Muscle of leg (tissue), 11 donors: ENCODE measurements around the gene CACNA1H. TPM values are rescaled to one million over a fixed set of nuclear protein-coding genes. Genes with fewer than 3 reads are reported as not detected.

Source experiments
- DNase-seq: peaks from one replicate; pipeline ENCODE4 v3.0.0; 2013
- H3K27ac ChIP-seq: one replicate; pipeline ENCODE4 v1.5.1; 2013; ENCODE audit warnings: mild to moderate bottlenecking, low read length, control low read depth
- H3K27me3 ChIP-seq: one replicate; pipeline ENCODE4 v1.6.1; 2013; ENCODE audit warnings: low read length; ENCODE audit not compliant: control insufficient read depth, insufficient read depth
- H3K36me3 ChIP-seq: one replicate; pipeline ENCODE4 v1.6.1; 2013; ENCODE audit warnings: low read length; ENCODE audit not compliant: control insufficient read depth, insufficient read depth
- H3K4me1 ChIP-seq: one replicate; pipeline ENCODE4 v1.6.1; 2013; ENCODE audit warnings: low read length; ENCODE audit not compliant: control insufficient read depth, insufficient read depth
- H3K4me3 ChIP-seq: one replicate; pipeline ENCODE4 v1.5.1; 2013; ENCODE audit warnings: low read length, control low read depth
- H3K9me3 ChIP-seq: replicated peaks from 2 replicates; pipeline ENCODE4 v1.6.1; 2013; ENCODE audit warnings: low read depth, low read length; ENCODE audit not compliant: control insufficient read depth
- WGBS: methylation state at CpG from one replicate; pipeline ENCODE4 v1.1.5; 2013; ENCODE audit warnings: missing lambda C conversion rate; ENCODE audit not compliant: insufficient coverage; 5-methylcytosine and 5-hydroxymethylcytosine counted together
- polyA plus RNA-seq, 8 donors: library from polyadenylated mRNA; unstranded; fragments of 120-200 nt; gene quantifications; one replicate each; pipeline versions ENCODE4 v1.2.1 to v1.2.3, GENCODE V29; 2013; ENCODE audit warnings: inconsistent platforms in 1 of 8, low replicate concordance in 1 of 8; ENCODE audit not compliant: insufficient read length in 8 of 8, insufficient read depth in 1 of 8
- total RNA-seq: library from RNA; stranded (reverse); fragments of 120-200 nt; gene quantifications from one replicate; pipeline ENCODE4 v1.2.4, GENCODE V29; 2013

Gene CACNA1H
- total and polyA plus RNA-seq, 9 donors: 20.7 to 56.0 (median 39.5) TPM

DNA sequence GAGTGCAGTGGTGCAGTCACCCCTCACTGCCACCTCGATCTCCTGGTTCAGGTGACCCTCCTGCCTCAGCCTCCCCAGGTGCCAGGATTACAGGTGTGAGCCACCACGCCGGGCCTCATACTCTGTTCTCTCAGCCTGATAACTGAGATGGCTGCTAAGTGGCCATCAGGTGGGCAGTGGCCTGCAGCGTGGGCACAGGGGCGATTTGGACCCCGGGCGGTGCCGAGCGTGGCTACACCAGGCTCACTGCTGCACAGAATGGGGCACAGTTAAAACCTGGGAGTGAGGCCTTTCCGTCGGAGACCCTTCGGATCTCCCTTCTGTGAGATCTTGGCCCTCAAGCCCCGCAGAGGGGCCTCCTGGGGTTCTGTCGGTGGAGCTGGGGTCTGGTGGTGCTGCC is 11.5 kb downstream of the CACNA1H start:
- Histone ChIP-seq H3K27ac (no peak overlapping the region), H3K9me3 (no peaks in the 10 kb centered on the region), H3K36me3 (no peaks in the 10 kb centered on the region), H3K4me3 (no peak overlapping the region), H3K27me3 (peaks cover 11% of the 10 kb centered on the region), H3K4me1 (peaks cover 48% of the 10 kb centered on the region)
- DNase-seq: no peak
- 84% methylated on average over 14 of the region's 14 CpGs for WGBS

DNA sequence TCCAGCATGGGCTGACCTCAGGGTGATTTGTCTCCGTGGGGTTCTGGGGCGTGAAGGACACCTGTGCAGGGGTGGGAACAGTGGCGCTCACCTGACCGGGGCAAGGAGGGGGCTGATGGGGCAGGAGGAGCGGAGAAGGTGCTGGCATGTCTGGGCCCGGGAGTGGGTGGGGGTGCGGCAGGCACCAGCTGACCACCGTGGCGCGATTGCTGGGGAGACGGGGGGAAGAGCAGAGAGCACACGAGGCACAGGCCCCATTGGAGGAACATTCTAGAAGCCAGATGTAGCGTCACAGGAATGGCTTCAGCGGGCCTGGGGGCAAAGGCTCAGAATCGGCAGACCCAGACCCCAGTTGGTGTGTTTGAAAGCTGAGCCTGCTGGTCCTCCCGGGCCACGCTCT is 12.1 kb downstream of the CACNA1H start:
- no peaks in the 10 kb centered on the region for H3K9me3 ChIP-seq
- H3K4me3 ChIP-seq: no peak overlapping the region
- H3K27ac ChIP-seq: no peak overlapping the region
- H3K4me1 ChIP-seq: peaks cover 48% of the 10 kb centered on the region
- 81% methylated on average over 17 of the region's 17 CpGs for WGBS
- H3K36me3 ChIP-seq: no peaks in the 10 kb centered on the region
- H3K27me3 ChIP-seq: peaks cover 5% of the 10 kb centered on the region
- no peak for DNase-seq

DNA sequence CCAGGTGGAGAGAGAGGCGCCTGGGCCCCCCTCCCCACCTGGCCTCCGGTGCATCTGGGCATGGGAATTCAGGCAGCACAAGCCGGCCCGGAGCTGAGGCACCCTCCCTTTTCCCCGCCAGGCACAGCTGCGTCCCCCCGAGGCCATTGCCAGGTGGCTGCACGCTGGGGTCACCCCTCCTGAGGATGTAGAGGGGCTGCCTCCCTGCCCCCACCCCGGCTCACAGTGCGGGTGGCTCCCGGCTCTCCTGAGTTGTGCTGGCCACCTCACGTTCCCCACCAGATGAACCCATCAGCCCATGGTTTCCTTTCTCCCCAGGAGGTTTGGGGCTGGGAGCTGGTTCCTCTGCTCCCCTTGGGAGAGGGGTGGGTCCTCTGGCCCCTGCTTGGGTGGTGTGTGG is 12.6 kb downstream of the CACNA1H start:
- H3K27me3 ChIP-seq: peaks cover 4% of the 10 kb centered on the region
- H3K36me3 ChIP-seq: no peaks in the 10 kb centered on the region
- peaks cover 48% of the 10 kb centered on the region for H3K4me1 ChIP-seq
- H3K4me3 ChIP-seq: no peak overlapping the region
- H3K9me3 ChIP-seq: no peaks in the 10 kb centered on the region
- H3K27ac ChIP-seq: no peak overlapping the region
- DNase-seq: no peak
- WGBS: 55% methylated on average over 9 of the region's 12 CpGs

GRCh38 chr16:1167276-1168107 is 14.6 kb downstream of the CACNA1H start:
- Histone ChIP-seq H3K9me3 (no peaks in the 10 kb centered on the region), H3K27me3 (no peaks in the 10 kb centered on the region), H3K4me1 (peaks cover 37% of the 10 kb centered on the region), H3K4me3 (no peak overlapping the region), H3K36me3 (no peaks in the 10 kb centered on the region), H3K27ac (no peak overlapping the region)
- no peak for DNase-seq
- 51% methylated on average over 32 of the region's 52 CpGs for WGBS

DNA sequence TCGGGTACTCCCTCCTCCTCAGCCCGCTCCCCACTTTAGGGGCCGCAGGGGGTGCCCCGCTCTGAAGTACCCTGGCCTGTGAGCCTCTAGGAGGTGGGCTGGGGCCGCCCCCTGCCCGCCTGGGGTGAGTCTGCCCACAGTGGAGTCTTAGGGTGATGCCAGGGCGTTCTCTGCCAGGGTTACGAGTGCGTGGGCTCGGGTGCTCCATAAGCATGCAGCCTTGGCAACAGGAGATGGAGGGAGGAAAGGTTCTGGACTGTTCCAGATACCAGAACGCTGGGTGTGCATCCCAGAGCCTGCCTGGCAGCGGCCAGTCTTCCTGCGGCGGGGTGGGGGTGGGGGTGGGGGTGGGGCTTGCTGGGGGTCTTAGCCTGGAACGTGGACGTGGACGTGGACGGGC is 15.9 kb downstream of the CACNA1H start:
- DNase-seq: no peak
- no peaks in the 10 kb centered on the region for H3K27me3 ChIP-seq
- 80% methylated on average over 8 of the region's 18 CpGs for WGBS
- H3K4me1 ChIP-seq: peaks cover 35% of the 10 kb centered on the region
- no peak overlapping the region for H3K4me3 ChIP-seq
- H3K9me3 ChIP-seq: no peaks in the 10 kb centered on the region
- H3K36me3 ChIP-seq: no peaks in the 10 kb centered on the region
- H3K27ac ChIP-seq: no peak overlapping the region

- H3K9me3 ChIP-seq: no peaks in the 10 kb centered on the region
- H3K27ac ChIP-seq: no peak overlapping the region
- 49% methylated on average over 40 of the region's 45 CpGs for WGBS
- no peaks in the 10 kb centered on the region for H3K27me3 ChIP-seq
- no peak overlapping the region for H3K4me3 ChIP-seq
- no peak for DNase-seq
- H3K36me3 ChIP-seq: no peaks in the 10 kb centered on the region
- peaks cover 38% of the 10 kb centered on the region for H3K4me1 ChIP-seq
Observed at GRCh38 chr16:1169285-1170075, 16.6 kb downstream of the CACNA1H start.

GRCh38 chr16:1170076-1170418 is 17.1 kb downstream of the CACNA1H start:
- no peaks in the 10 kb centered on the region for H3K9me3 ChIP-seq
- no peaks in the 10 kb centered on the region for H3K27me3 ChIP-seq

DNA sequence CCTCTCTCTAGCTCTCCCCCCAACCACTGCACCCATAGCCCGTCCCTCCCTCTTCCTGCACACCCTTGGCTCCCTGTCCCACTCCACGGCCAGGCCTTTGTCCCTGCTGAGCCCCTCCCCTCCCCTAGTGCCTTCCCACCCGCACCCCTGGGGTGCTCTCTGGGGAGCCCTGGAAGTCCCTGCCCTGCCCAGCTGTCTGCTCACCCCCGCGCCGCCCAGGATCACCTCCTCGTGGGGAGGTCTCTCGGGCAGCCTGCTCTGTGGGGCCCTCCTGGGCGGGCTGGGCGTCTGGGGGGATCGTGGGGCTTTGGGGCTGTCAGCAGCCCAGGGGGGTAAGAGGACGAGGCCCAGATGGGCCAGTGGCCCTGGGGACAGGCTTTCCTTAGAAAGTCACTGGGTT is 18.1 kb downstream of the CACNA1H start:
- H3K9me3 ChIP-seq: no peaks in the 10 kb centered on the region
- no peak for DNase-seq
- H3K4me1 ChIP-seq: peaks cover 38% of the 10 kb centered on the region
- no peaks in the 10 kb centered on the region for H3K27me3 ChIP-seq
- 71% methylated on average over 7 of the region's 12 CpGs for WGBS
- no peaks in the 10 kb centered on the region for H3K36me3 ChIP-seq
- H3K27ac ChIP-seq: no peak overlapping the region
- no peak overlapping the region for H3K4me3 ChIP-seq

More at GRCh38 chr16:1170076-1170418, 17.1 kb downstream of the CACNA1H start:
- DNase-seq: no peak
- H3K4me1 ChIP-seq: peaks cover 38% of the 10 kb centered on the region
- no peak overlapping the region for H3K27ac ChIP-seq
- no peak overlapping the region for H3K4me3 ChIP-seq
- WGBS: 52% methylated on average over 9 of the region's 13 CpGs
- H3K36me3 ChIP-seq: no peaks in the 10 kb centered on the region

DNA sequence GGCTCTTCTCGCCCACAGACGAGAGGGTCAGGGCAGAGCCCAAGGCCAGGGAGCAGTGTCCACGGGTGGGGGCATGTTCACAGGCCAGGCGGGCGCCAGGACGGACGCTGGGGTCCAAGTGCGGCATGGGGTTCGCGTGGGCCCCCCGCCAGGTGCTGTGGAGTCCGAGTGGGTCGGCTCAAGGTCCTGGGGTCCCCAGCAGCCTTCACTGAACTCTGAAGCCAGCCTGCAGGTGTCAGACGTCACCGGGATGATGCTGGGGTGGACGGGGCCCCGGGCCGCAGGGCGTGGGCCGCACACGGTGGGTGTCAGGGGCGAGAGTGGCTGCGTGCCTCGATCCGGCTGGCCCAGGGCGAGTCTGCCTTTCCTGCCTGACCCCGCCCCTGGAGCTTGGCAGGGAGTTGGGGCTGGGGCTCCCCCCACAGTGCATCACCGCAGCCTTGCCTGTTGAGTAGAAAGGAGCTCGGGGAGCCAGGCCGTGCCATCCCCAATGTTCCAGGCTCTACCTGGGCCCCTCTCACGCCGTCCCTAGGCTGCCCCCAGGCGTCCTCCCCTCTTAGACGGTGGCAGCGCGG is 19.0 kb downstream of the CACNA1H start:
- WGBS: 79% methylated on average over 35 of the region's 36 CpGs
- Histone ChIP-seq H3K4me1 (peaks cover 35% of the 10 kb centered on the region), H3K4me3 (no peak overlapping the region), H3K36me3 (no peaks in the 10 kb centered on the region), H3K27ac (no peak overlapping the region), H3K9me3 (no peaks in the 10 kb centered on the region), H3K27me3 (peaks cover 3% of the 10 kb centered on the region)
- DNase-seq: no peak

DNA sequence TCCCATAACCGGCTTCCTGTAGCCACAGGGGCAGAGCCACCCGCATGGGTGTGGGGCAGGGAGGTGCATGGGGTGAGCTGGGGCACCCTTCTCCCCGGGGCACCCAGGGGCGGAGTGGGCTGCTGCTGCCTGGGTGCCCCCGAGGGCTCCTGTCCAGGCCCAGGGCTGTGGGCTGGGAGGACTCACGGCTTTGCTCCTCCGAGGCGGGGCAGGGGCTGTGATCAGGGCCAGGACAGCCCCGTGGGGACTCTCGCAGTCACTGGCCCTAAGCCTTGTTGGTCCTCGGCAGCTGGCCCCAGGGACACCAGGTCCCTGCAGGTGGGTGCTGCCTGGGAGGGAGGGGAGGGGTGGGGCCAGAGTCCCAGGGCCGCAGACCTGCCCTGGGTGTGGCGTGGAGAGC is 19.7 kb downstream of the CACNA1H start:
- H3K9me3 ChIP-seq: no peaks in the 10 kb centered on the region
- DNase-seq: no peak

More for the DNA sequence above, 19.7 kb downstream of the CACNA1H start:
- WGBS: 74% methylated on average over 10 of the region's 13 CpGs
- Histone ChIP-seq H3K27ac (no peak overlapping the region), H3K4me1 (peaks cover 34% of the 10 kb centered on the region), H3K4me3 (no peak overlapping the region), H3K27me3 (peaks cover 3% of the 10 kb centered on the region), H3K36me3 (no peaks in the 10 kb centered on the region)
